GM18507 (cell line): Measurements from ENCODE around the gene CT83.
A peak's percentile ranks its signal among the peaks of the same experiment; 100 is the strongest.

ENCODE experiments used
- DNase-seq: peaks from one replicate; pipeline ENCODE4 v3.0.0; 2011; ENCODE audit warnings: low read depth; ENCODE audit not compliant: insufficient read length; ENCODE audit errors: extremely low spot score
- FAIRE-seq: peaks from 2 replicates; lab custom pipeline; 2011; peaks lifted over from hg19 to GRCh38; lab: Jason Lieb, UNC

CT83 gene

GRCh38 chrX:116462822-116463221 is at the start of gene CT83:
TSS of gene CT83 (minus strand) at chrX:116462976. CDS start at chrX:116462856, 120 bp downstream.
- DNase-seq (no peak), FAIRE-seq (no peak)

- no peak for DNase-seq
- FAIRE-seq = no peak
These were observed 37.0 kb upstream of the CT83 start for GRCh38 chrX:116499780-116500179.

GRCh38 chrX:116493271-116493670 is 30.5 kb upstream of the CT83 start:
- FAIRE-seq = no peak

GRCh38 chrX:116490104-116490503 is 27.3 kb upstream of the CT83 start:
- FAIRE-seq (peak; percentile 42), DNase-seq (no peak)

More at GRCh38 chrX:116493271-116493670, 30.5 kb upstream of the CT83 start:
- no peak for DNase-seq

- FAIRE-seq (no peak), DNase-seq (no peak)
These were observed 17.3 kb upstream of the CT83 start for GRCh38 chrX:116480059-116480458.

GRCh38 chrX:116449156-116449555 is 13.6 kb downstream of the CT83 start:
- no peak for DNase-seq
- no peak for FAIRE-seq

- DNase-seq (no peak), FAIRE-seq (no peak)
These were observed 26.4 kb downstream of the CT83 start, which contains the start of gene SLC6A14 for GRCh38 chrX:116436358-116436816. TSS of gene SLC6A14 (plus strand) at chrX:116436606. CDS start at chrX:116436710, 104 bp downstream.

- FAIRE-seq = no peak
These were observed 27.2 kb downstream of the CT83 start for GRCh38 chrX:116435597-116435996.

GRCh38 chrX:116427978-116428377 is 34.8 kb downstream of the CT83 start:
- FAIRE-seq (no peak), DNase-seq (no peak)

More at GRCh38 chrX:116435597-116435996, 27.2 kb downstream of the CT83 start:
- DNase-seq = no peak

GRCh38 chrX:116417968-116418367 is 44.8 kb downstream of the CT83 start:
- FAIRE-seq = peak; percentile 21
- no peak for DNase-seq

GRCh38 chrX:116417214-116417613 is 45.6 kb downstream of the CT83 start:
- no peak for FAIRE-seq
- DNase-seq = no peak

GRCh38 chrX:116413273-116413672 is 49.5 kb downstream of the CT83 start:
- DNase-seq (no peak), FAIRE-seq (no peak)
